ENCODE results near the gene ATP6AP1. TPM values are rescaled to one million over a fixed set of nuclear protein-coding genes. Genes with fewer than 3 reads are reported as not detected.

The ATP6AP1 gene
- total and polyA plus RNA-seq, 9 of the 15 experiments (the other 6 are each of a cell fraction or from before 2014, with no cell fraction given): 8.3 to 90.5 (median 52.9) TPM

DNA sequence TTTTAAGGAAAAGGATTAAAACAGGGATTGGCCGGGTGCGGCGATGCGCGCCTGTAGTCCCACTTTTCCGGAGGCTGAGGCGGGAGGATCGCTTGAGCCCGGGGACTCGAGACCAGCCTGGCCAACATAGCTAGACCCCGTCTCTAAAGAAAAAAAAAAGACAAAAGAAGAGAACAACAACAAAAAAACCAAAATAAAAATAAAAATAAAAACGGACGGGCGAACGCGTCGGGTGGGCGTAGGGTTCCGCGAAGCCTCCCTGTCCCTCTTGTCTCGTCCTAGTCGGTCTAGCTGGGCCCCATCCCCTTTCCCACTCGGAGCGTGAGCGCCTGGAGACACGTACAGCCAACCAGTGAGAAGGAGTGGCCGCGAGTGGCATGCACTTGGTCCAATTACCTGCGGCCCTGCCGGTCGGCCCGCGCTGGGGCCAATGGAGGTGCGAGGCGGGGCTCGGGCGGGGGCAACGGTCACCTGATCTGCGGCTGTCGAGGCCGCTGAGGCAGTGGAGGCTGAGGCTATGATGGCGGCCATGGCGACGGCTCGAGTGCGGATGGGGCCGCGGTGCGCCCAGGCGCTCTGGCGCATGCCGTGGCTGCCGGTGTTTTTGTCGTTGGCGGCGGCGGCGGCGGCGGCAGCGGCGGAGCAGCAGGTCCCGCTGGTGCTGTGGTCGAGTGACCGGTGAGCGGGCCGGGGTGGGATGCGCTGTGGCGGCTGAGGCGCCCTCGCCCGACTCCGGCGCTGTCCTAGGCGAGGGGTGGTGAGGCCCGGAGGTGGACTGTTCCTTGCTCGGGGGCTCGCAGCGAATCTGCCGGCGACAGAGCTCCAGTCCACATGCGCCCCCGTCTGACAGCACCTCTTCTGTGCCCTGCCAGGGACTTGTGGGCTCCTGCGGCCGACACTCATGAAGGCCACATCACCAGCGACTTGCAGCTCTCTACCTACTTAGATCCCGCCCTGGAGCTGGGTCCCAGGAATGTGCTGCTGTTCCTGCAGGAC, at the start of gene ATP6AP1 (continued):
- TF ChIP-seq ZNF778 (CRISPR knock-in tag; IDR thresholded peaks at IDR 0.05): no peak
- TF ChIP-seq ZNF507 (tag; conservative IDR thresholded peaks at IDR 0.05): no peak
- no peak for TF ChIP-seq YBX1 (IDR thresholded peaks at IDR 0.05)
- TF ChIP-seq, protein P1, sequence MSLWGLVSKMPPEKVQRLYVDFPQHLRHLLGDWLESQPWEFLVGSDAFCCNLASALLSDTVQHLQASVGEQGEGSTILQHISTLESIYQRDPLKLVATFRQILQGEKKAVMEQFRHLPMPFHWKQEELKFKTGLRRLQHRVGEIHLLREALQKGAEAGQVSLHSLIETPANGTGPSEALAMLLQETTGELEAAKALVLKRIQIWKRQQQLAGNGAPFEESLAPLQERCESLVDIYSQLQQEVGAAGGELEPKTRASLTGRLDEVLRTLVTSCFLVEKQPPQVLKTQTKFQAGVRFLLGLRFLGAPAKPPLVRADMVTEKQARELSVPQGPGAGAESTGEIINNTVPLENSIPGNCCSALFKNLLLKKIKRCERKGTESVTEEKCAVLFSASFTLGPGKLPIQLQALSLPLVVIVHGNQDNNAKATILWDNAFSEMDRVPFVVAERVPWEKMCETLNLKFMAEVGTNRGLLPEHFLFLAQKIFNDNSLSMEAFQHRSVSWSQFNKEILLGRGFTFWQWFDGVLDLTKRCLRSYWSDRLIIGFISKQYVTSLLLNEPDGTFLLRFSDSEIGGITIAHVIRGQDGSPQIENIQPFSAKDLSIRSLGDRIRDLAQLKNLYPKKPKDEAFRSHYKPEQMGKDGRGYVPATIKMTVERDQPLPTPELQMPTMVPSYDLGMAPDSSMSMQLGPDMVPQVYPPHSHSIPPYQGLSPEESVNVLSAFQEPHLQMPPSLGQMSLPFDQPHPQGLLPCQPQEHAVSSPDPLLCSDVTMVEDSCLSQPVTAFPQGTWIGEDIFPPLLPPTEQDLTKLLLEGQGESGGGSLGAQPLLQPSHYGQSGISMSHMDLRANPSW (CRISPR knock-in tag; IDR thresholded peaks at IDR 0.05): no peak
- TF ChIP-seq, protein P2, sequence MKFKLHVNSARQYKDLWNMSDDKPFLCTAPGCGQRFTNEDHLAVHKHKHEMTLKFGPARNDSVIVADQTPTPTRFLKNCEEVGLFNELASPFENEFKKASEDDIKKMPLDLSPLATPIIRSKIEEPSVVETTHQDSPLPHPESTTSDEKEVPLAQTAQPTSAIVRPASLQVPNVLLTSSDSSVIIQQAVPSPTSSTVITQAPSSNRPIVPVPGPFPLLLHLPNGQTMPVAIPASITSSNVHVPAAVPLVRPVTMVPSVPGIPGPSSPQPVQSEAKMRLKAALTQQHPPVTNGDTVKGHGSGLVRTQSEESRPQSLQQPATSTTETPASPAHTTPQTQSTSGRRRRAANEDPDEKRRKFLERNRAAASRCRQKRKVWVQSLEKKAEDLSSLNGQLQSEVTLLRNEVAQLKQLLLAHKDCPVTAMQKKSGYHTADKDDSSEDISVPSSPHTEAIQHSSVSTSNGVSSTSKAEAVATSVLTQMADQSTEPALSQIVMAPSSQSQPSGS (CRISPR knock-in tag; IDR thresholded peaks at IDR 0.05): no peak
- TF ChIP-seq ZNF445 (CRISPR knock-in tag; IDR thresholded peaks at IDR 0.05; ENCODE audit: low read depth): no peak
- TF ChIP-seq NFIC (IDR thresholded peaks at IDR 0.05): no peak
- no peak for TF ChIP-seq TEAD4 (IDR thresholded peaks at IDR 0.05; ENCODE audit: low read length)
- no peak for TF ChIP-seq TEAD4 (CRISPR knock-in tag; IDR thresholded peaks at IDR 0.05; ENCODE audit: borderline replicate concordance)
- TF ChIP-seq, protein P3, sequence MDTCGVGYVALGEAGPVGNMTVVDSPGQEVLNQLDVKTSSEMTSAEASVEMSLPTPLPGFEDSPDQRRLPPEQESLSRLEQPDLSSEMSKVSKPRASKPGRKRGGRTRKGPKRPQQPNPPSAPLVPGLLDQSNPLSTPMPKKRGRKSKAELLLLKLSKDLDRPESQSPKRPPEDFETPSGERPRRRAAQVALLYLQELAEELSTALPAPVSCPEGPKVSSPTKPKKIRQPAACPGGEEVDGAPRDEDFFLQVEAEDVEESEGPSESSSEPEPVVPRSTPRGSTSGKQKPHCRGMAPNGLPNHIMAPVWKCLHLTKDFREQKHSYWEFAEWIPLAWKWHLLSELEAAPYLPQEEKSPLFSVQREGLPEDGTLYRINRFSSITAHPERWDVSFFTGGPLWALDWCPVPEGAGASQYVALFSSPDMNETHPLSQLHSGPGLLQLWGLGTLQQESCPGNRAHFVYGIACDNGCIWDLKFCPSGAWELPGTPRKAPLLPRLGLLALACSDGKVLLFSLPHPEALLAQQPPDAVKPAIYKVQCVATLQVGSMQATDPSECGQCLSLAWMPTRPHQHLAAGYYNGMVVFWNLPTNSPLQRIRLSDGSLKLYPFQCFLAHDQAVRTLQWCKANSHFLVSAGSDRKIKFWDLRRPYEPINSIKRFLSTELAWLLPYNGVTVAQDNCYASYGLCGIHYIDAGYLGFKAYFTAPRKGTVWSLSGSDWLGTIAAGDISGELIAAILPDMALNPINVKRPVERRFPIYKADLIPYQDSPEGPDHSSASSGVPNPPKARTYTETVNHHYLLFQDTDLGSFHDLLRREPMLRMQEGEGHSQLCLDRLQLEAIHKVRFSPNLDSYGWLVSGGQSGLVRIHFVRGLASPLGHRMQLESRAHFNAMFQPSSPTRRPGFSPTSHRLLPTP (IDR thresholded peaks at IDR 0.05; ENCODE audit: borderline replicate concordance, extremely low read depth, insufficient read length): no peak
- TF ChIP-seq ZNF324 (CRISPR knock-in tag; IDR thresholded peaks at IDR 0.05): no peak
- TF ChIP-seq DNMT1 (IDR thresholded peaks at IDR 0.05): no peak
- TF ChIP-seq, protein P4, sequence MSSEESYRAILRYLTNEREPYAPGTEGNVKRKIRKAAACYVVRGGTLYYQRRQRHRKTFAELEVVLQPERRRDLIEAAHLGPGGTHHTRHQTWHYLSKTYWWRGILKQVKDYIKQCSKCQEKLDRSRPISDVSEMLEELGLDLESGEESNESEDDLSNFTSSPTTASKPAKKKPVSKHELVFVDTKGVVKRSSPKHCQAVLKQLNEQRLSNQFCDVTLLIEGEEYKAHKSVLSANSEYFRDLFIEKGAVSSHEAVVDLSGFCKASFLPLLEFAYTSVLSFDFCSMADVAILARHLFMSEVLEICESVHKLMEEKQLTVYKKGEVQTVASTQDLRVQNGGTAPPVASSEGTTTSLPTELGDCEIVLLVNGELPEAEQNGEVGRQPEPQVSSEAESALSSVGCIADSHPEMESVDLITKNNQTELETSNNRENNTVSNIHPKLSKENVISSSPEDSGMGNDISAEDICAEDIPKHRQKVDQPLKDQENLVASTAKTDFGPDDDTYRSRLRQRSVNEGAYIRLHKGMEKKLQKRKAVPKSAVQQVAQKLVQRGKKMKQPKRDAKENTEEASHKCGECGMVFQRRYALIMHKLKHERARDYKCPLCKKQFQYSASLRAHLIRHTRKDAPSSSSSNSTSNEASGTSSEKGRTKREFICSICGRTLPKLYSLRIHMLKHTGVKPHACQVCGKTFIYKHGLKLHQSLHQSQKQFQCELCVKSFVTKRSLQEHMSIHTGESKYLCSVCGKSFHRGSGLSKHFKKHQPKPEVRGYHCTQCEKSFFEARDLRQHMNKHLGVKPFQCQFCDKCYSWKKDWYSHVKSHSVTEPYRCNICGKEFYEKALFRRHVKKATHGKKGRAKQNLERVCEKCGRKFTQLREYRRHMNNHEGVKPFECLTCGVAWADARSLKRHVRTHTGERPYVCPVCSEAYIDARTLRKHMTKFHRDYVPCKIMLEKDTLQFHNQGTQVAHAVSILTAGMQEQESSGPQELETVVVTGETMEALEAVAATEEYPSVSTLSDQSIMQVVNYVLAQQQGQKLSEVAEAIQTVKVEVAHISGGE (CRISPR knock-in tag; IDR thresholded peaks at IDR 0.05): no peak
- TF ChIP-seq ZNF263 (CRISPR knock-in tag; IDR thresholded peaks at IDR 0.05; ENCODE audit: borderline replicate concordance): no peak; the same call in 1 of the 2 replicates

All from K562 (cell line).